ENCODE results near the gene SLC15A3. TPM values are rescaled to one million over a fixed set of nuclear protein-coding genes. Genes with fewer than 3 reads are reported as not detected.
"Not testable (repeated sequence)": the region's sequence is repeated elsewhere in the genome, so short reads cannot be mapped to it uniquely, and the experiment has no call there.

Gene SLC15A3
- total RNA-seq, 1 donor from 2014 or later, result 6.2 TPM

- Mint-ChIP-seq H3K36me3 (ENCODE audit: insufficient read depth) (no peaks in the 10 kb centered on the region), H3K27me3 (peaks cover 28% of the 10 kb centered on the region), H3K27ac (no peak overlapping the region), H3K9me3 (ENCODE audit: low read depth) (no peaks in the 10 kb centered on the region), H3K4me1 (ENCODE audit: low read depth) (peaks cover 21% of the 10 kb centered on the region), H3K4me3 (ENCODE audit: low read depth) (no peak overlapping the region)
- TF ChIP-seq CTCF (IDR thresholded peaks at IDR 0.05; ENCODE audit: unreplicated experiment), result no peak
- DNase-seq (ENCODE audit: low spot score, unreplicated experiment), result no peak
These were observed 39.6 kb downstream of the SLC15A3 start for GRCh38 chr11:60912223-60912850.

GRCh38 chr11:60910711-60911380, 41.1 kb downstream of the SLC15A3 start:
- Mint-ChIP-seq H3K36me3 (ENCODE audit: insufficient read depth) (no peaks in the 10 kb centered on the region), H3K27ac (no peak overlapping the region), H3K4me3 (ENCODE audit: low read depth) (no peak overlapping the region), H3K9me3 (ENCODE audit: low read depth) (no peaks in the 10 kb centered on the region), H3K27me3 (peaks cover 28% of the 10 kb centered on the region), H3K4me1 (ENCODE audit: low read depth) (peaks cover 20% of the 10 kb centered on the region)
- no peak for DNase-seq (ENCODE audit: low spot score, unreplicated experiment)
- no peak for TF ChIP-seq CTCF (IDR thresholded peaks at IDR 0.05; ENCODE audit: unreplicated experiment)

GRCh38 chr11:60910281-60910687, 41.7 kb downstream of the SLC15A3 start:
- no peaks in the 10 kb centered on the region for H3K36me3 Mint-ChIP-seq (ENCODE audit: insufficient read depth)
- peaks cover 21% of the 10 kb centered on the region for H3K4me1 Mint-ChIP-seq (ENCODE audit: low read depth)
- H3K4me3 Mint-ChIP-seq (ENCODE audit: low read depth), result no peak overlapping the region
- H3K9me3 Mint-ChIP-seq (ENCODE audit: low read depth), result no peaks in the 10 kb centered on the region
- peaks cover 28% of the 10 kb centered on the region for H3K27me3 Mint-ChIP-seq
- DNase-seq (ENCODE audit: low spot score, unreplicated experiment), result no peak
- no peak overlapping the region for H3K27ac Mint-ChIP-seq
- no peak for TF ChIP-seq CTCF (IDR thresholded peaks at IDR 0.05; ENCODE audit: unreplicated experiment)

- Mint-ChIP-seq H3K27me3 (peaks cover 28% of the 10 kb centered on the region), H3K4me1 (ENCODE audit: low read depth) (peaks cover 20% of the 10 kb centered on the region)
- not testable (repeated sequence) for H3K4me3 Mint-ChIP-seq (ENCODE audit: low read depth); H3K27ac Mint-ChIP-seq; H3K36me3 Mint-ChIP-seq (ENCODE audit: insufficient read depth); H3K9me3 Mint-ChIP-seq (ENCODE audit: low read depth); DNase-seq (ENCODE audit: low spot score, unreplicated experiment)
These were observed 42.2 kb downstream of the SLC15A3 start for GRCh38 chr11:60909680-60910280.

- H3K4me3 Mint-ChIP-seq (ENCODE audit: low read depth), result no peak overlapping the region
- H3K9me3 Mint-ChIP-seq (ENCODE audit: low read depth), result no peaks in the 10 kb centered on the region
- TF ChIP-seq CTCF (IDR thresholded peaks at IDR 0.05; ENCODE audit: unreplicated experiment), result no peak
- H3K27ac Mint-ChIP-seq, result no peak overlapping the region
- no peak for DNase-seq (ENCODE audit: low spot score, unreplicated experiment)
- H3K4me1 Mint-ChIP-seq (ENCODE audit: low read depth), result peaks cover 23% of the 10 kb centered on the region
- peaks cover 28% of the 10 kb centered on the region for H3K27me3 Mint-ChIP-seq
- H3K36me3 Mint-ChIP-seq (ENCODE audit: insufficient read depth), result no peaks in the 10 kb centered on the region
These were observed 43.2 kb downstream of the SLC15A3 start for GRCh38 chr11:60908803-60909202.
